ENCODE results near the gene PDGFRA. TPM values are rescaled to one million over a fixed set of nuclear protein-coding genes. Genes with fewer than 3 reads are reported as not detected.
A peak's percentile ranks its signal among the peaks of the same experiment; 100 is the strongest.

PDGFRA gene
- total and polyA plus RNA-seq, 2 donors (not counting 1 experiment from before 2014, with no cell fraction given) = 284 to 363 TPM

- TF ChIP-seq EZH2 (IDR thresholded peaks at IDR 0.05; ENCODE audit: low read length, missing control alignments) (no peak), CTCF (conservative IDR thresholded peaks at IDR 0.05 in 1 of 2, IDR thresholded peaks at IDR 0.05 in 1 of 2; ENCODE audit: low read depth in 1 of 2, low read length in 2 of 2) (no peak)
- H3K9ac ChIP-seq (ENCODE audit: insufficient read depth, low read length) = no peak overlapping the region
- no peaks in the 10 kb centered on the region for H3K27me3 ChIP-seq (ENCODE audit: control insufficient read depth, insufficient read depth, low read length)
- H3K36me3 ChIP-seq (ENCODE audit: control insufficient read depth, insufficient read depth, low read length) = no peaks in the 10 kb centered on the region
- H4K20me1 ChIP-seq (ENCODE audit: control insufficient read depth, extremely low read depth, insufficient read depth, low read length) = no peaks in the 10 kb centered on the region
- no peak overlapping the region for H3K4me2 ChIP-seq (ENCODE audit: extremely low read depth, insufficient read depth, low read length)
- H3K27ac ChIP-seq (ENCODE audit: insufficient read depth, low read length) = no peak overlapping the region
- no peak overlapping the region for H2AFZ ChIP-seq (ENCODE audit: low read length)
- H3K4me1 ChIP-seq (ENCODE audit: control insufficient read depth, extremely low read depth, insufficient read depth, low read length) = peaks cover 4% of the 10 kb centered on the region
- no peaks in the 10 kb centered on the region for H3K9me3 ChIP-seq (ENCODE audit: control insufficient read depth, insufficient read depth, low read depth, low read length)
- DNase-seq (ENCODE audit: low read depth in 2 of 2) = no peak
- no peak overlapping the region for H3K4me3 ChIP-seq (replicated peaks in 1 of 4; ENCODE audit: control extremely low read depth in 1 of 4, insufficient read depth in 1 of 4, low read depth in 3 of 4, low read length in 4 of 4)
- H3K79me2 ChIP-seq (ENCODE audit: control insufficient read depth, insufficient read depth, low read length) = no peaks in the 10 kb centered on the region
Observed at GRCh38 chr4:54218736-54219135, 10.4 kb upstream of the PDGFRA start.

- DNase-seq (ENCODE audit: low read depth in 2 of 2) = no peak
- Histone ChIP-seq H3K9me3 (ENCODE audit: control insufficient read depth, insufficient read depth, low read depth, low read length) (no peaks in the 10 kb centered on the region), H3K36me3 (ENCODE audit: control insufficient read depth, insufficient read depth, low read length) (no peaks in the 10 kb centered on the region), H3K4me2 (ENCODE audit: extremely low read depth, insufficient read depth, low read length) (peak overlapping the region; percentile 95), H3K27me3 (ENCODE audit: control insufficient read depth, insufficient read depth, low read length) (no peaks in the 10 kb centered on the region), H3K27ac (ENCODE audit: insufficient read depth, low read length) (peak overlapping the region; percentile 90), H4K20me1 (ENCODE audit: control insufficient read depth, extremely low read depth, insufficient read depth, low read length) (no peaks in the 10 kb centered on the region), H3K9ac (ENCODE audit: insufficient read depth, low read length) (peak overlapping the region; percentile 14), H3K4me3 (replicated peaks in 1 of 4; ENCODE audit: control extremely low read depth in 1 of 4, insufficient read depth in 1 of 4, low read depth in 3 of 4, low read length in 4 of 4) (peak overlapping the region in 3 of 4 experiments; percentile 45 to 96 (median 46)), H3K4me1 (ENCODE audit: control insufficient read depth, extremely low read depth, insufficient read depth, low read length) (peaks cover 9% of the 10 kb centered on the region), H3K79me2 (ENCODE audit: control insufficient read depth, insufficient read depth, low read length) (peaks cover 13% of the 10 kb centered on the region), H2AFZ (ENCODE audit: low read length) (peak overlapping the region; percentile 77)
- TF ChIP-seq EZH2 (IDR thresholded peaks at IDR 0.05; ENCODE audit: low read length, missing control alignments) = no peak
- TF ChIP-seq CTCF (conservative IDR thresholded peaks at IDR 0.05 in 1 of 2, IDR thresholded peaks at IDR 0.05 in 1 of 2; ENCODE audit: low read depth in 1 of 2, low read length in 2 of 2) = no peak
Observed at GRCh38 chr4:54224996-54225597, 4.0 kb upstream of the PDGFRA start.

GRCh38 chr4:54225598-54226403 is 3.3 kb upstream of the PDGFRA start:
- H3K79me2 ChIP-seq (ENCODE audit: control insufficient read depth, insufficient read depth, low read length) = peaks cover 20% of the 10 kb centered on the region
- peak overlapping the region; percentile 48 for H3K9ac ChIP-seq (ENCODE audit: insufficient read depth, low read length)
- peaks cover 9% of the 10 kb centered on the region for H3K4me1 ChIP-seq (ENCODE audit: control insufficient read depth, extremely low read depth, insufficient read depth, low read length)
- peak in 1 of 2 donors; percentile 34 for DNase-seq (ENCODE audit: low read depth in 2 of 2)
- peak overlapping the region; percentile 90 for H3K27ac ChIP-seq (ENCODE audit: insufficient read depth, low read length)
- peak overlapping the region; percentile 95 for H3K4me2 ChIP-seq (ENCODE audit: extremely low read depth, insufficient read depth, low read length)
- peak overlapping the region; percentile 45 to 96 (median 70) for H3K4me3 ChIP-seq (replicated peaks in 1 of 4; ENCODE audit: control extremely low read depth in 1 of 4, insufficient read depth in 1 of 4, low read depth in 3 of 4, low read length in 4 of 4)
- H3K36me3 ChIP-seq (ENCODE audit: control insufficient read depth, insufficient read depth, low read length) = peaks cover under 1% of the 10 kb centered on the region
- TF ChIP-seq EZH2 (IDR thresholded peaks at IDR 0.05; ENCODE audit: low read length, missing control alignments) (no peak), CTCF (conservative IDR thresholded peaks at IDR 0.05 in 1 of 2, IDR thresholded peaks at IDR 0.05 in 1 of 2; ENCODE audit: low read depth in 1 of 2, low read length in 2 of 2) (no peak)
- H2AFZ ChIP-seq (ENCODE audit: low read length) = peak overlapping the region; percentile 77
- no peaks in the 10 kb centered on the region for H3K9me3 ChIP-seq (ENCODE audit: control insufficient read depth, insufficient read depth, low read depth, low read length)
- H4K20me1 ChIP-seq (ENCODE audit: control insufficient read depth, extremely low read depth, insufficient read depth, low read length) = no peaks in the 10 kb centered on the region
- H3K27me3 ChIP-seq (ENCODE audit: control insufficient read depth, insufficient read depth, low read length) = no peaks in the 10 kb centered on the region
